SH-SY5Y (cell line): ENCODE results near the gene C7orf25.

Experiments
- GATA2 ChIP-seq: IDR thresholded peaks from 2 replicates; pipeline ENCODE4 v1.6.1; 2011; ENCODE audit warnings: mild to moderate bottlenecking, low read depth, low read length
- GATA3 ChIP-seq: IDR thresholded peaks from 2 replicates; pipeline ENCODE4 v1.6.1; 2011; ENCODE audit warnings: low read depth, mild to moderate bottlenecking, low read length, moderate library complexity

C7orf25 gene

DNA sequence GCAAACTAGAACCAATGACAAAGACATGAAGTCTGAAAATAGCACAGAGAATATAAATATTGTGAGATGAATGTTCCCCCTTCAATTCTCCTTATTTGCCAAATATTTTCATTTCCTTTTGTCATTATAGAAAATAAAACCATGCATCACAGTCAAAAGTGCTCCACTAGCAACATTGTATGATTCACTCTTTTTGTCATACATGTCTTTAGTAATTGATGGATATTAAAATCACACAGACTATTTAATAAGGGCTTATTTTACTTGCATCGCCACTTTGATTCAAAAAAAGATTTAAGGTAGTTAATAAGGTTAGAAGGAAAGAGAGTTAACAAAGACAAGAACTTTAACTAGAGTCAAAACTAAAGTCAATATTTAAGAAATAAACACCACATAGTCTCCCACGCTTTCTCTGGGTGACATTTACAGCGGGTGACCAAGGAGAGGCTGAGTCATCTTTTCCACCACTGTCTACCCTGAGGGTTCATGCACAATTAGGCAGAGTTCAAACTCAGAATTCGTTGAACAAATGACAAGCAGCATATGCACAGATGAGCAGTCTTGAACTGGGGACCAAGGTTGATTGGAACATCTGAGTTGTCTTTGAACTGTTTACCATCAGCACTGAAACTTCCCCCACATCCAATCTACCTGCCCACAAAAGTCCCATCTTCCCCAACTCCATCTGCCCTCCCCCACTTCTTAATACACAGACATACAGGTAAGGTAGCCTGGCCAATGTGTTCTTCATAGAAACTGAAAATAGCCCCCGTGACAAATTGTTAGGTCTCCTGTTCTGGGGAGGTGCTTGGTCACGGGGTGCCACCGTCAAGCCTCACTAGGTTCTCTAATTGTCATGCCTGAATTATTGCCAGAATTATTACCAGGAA is 42.5 kb downstream of the C7orf25 start:
- TF ChIP-seq GATA3 (no peak), GATA2 (no peak)

DNA sequence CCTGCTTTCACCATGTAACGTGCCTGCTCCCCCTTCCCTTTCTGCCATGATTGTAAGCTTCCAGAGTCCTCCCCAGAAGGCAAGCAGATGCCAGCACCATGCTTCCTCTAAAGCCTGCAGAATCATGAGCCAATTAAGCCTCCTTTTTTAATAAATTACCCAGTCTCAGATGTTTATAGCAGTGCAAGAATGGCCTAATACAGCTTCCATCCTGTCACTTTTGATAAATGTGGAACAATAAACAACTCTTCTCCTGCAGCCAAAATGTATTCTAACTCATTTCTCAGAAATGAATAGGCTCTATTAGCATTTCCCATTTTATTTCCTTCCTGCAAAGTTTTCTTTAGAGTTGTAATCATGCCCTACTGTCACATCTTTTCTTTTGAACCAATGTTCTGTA is 43.4 kb downstream of the C7orf25 start:
- TF ChIP-seq GATA3 (no peak), GATA2 (no peak)
